Karpas-422 (cell line): Measurements from ENCODE around the gene RAD17. TPM values are rescaled to one million over a fixed set of nuclear protein-coding genes. Genes with fewer than 3 reads are reported as not detected.
A peak's percentile ranks its signal among the peaks of the same experiment; 100 is the strongest.

Source experiments
- DNase-seq: peaks from one replicate; pipeline ENCODE4 v3.0.0-alpha.2; 2015
- H2AFZ ChIP-seq: fragments of 200-600 bp; sonication (generic); 2 replicates; pipeline ENCODE4 v1.6.1; 2014; ENCODE audit warnings: antibody characterized with exemption, low read length, mixed read lengths
- H3K27ac ChIP-seq: fragments of 200-600 bp; sonication (generic); 2 replicates; pipeline ENCODE4 v1.5.1; 2014; ENCODE audit warnings: mild to moderate bottlenecking, low read length, moderate library complexity
- H3K27me3 ChIP-seq: fragments of 200-600 bp; sonication (generic); 2 replicates; pipeline ENCODE4 v1.6.1; 2014; ENCODE audit warnings: low read length, mixed read lengths
- H3K36me3 ChIP-seq: fragments of 200-600 bp; sonication (generic); 2 replicates; pipeline ENCODE4 v1.6.1; 2014; ENCODE audit warnings: low read length, mixed read lengths; ENCODE audit not compliant: insufficient read depth
- H3K4me1 ChIP-seq: fragments of 200-600 bp; sonication (generic); 2 replicates; pipeline ENCODE4 v1.6.1; 2014; ENCODE audit warnings: mild to moderate bottlenecking, low read length, mixed read lengths
- H3K4me2 ChIP-seq: fragments of 200-600 bp; sonication (generic); 2 replicates; pipeline ENCODE4 v1.6.1; 2014; ENCODE audit warnings: low read length, low read depth, mild to moderate bottlenecking; ENCODE audit not compliant: poor library complexity, severe bottlenecking
- H3K4me3 ChIP-seq: fragments of 200-600 bp; sonication (generic); 2 replicates; pipeline ENCODE4 v1.5.1; 2014; ENCODE audit warnings: mild to moderate bottlenecking, antibody characterized with exemption, low read length, mixed read lengths
- H3K79me2 ChIP-seq: fragments of 200-600 bp; sonication (generic); 2 replicates; pipeline ENCODE4 v1.6.1; 2014; ENCODE audit warnings: mild to moderate bottlenecking, low read length, mixed read lengths
- H3K9ac ChIP-seq: fragments of 200-600 bp; sonication (generic); 2 replicates; pipeline ENCODE4 v1.6.0; 2014; ENCODE audit warnings: low read length
- H3K9me2 ChIP-seq: fragments of 200-600 bp; sonication (generic), shearing (Covaris generic); replicated peaks from 2 replicates; pipeline ENCODE4 v1.6.0; 2014; ENCODE audit warnings: mild to moderate bottlenecking, low read length, moderate library complexity; ENCODE audit not compliant: insufficient read depth
- H3K9me3 ChIP-seq: fragments of 300-700, 200-600 bp; sonication (generic); 2 replicates; pipeline ENCODE4 v1.6.1; 2014; ENCODE audit warnings: low read length, mixed read lengths
- H4K20me1 ChIP-seq: fragments of 200-600 bp; sonication (generic); 2 replicates; pipeline ENCODE4 v1.6.1; 2014; ENCODE audit warnings: mild to moderate bottlenecking, antibody characterized with exemption, low read length, low read depth; ENCODE audit not compliant: insufficient read depth
- total RNA-seq: library from RNA; depleted of rRNA; stranded (reverse); fragments of >200 nt; shearing (Covaris generic); gene quantifications from 2 replicates; pipeline ENCODE4 v1.2.3, GENCODE V29; 2014; ENCODE audit warnings: low replicate concordance

The RAD17 gene
- total RNA-seq, 1 experiment from 2014 or later = 61.7 TPM

DNA sequence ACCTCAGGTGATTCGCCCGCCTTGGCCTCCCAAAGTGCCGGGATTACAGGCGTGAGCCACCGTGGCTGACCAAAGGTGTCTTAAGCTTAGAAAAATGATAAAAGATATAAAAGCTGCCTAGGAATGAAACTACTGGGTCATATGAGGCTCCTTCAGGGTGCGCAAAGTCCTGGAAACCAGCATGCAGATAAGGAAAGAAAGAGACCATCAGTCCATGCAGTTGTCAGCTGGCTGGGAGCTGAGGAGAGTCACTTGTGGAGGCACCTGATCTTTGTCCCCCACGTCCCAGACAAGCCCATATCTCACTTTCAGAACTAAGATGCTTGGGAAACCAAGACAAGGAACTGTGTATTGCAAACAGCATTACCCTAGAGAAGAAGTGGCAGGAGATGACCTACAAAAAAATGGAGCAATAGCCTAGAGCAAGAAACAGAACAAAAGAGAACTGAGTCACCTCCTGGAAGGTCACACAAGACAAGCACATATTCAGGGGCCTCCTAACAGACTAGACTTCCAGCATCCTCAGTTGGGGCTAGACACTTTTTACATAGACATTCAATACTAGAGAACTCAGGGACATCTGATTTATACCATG is 34.2 kb upstream of the RAD17 start:
- Histone ChIP-seq H3K9me3 (no peaks in the 10 kb centered on the region), H3K4me2 (no peak overlapping the region), H3K27me3 (no peaks in the 10 kb centered on the region), H4K20me1 (no peaks in the 10 kb centered on the region), H3K27ac (no peak overlapping the region), H3K9me2 (no peaks in the 10 kb centered on the region), H3K36me3 (no peaks in the 10 kb centered on the region), H3K79me2 (peaks cover 13% of the 10 kb centered on the region), H2AFZ (no peak overlapping the region), H3K4me1 (peaks cover 18% of the 10 kb centered on the region), H3K4me3 (no peak overlapping the region), H3K9ac (no peak overlapping the region)
- no peak for DNase-seq

DNA sequence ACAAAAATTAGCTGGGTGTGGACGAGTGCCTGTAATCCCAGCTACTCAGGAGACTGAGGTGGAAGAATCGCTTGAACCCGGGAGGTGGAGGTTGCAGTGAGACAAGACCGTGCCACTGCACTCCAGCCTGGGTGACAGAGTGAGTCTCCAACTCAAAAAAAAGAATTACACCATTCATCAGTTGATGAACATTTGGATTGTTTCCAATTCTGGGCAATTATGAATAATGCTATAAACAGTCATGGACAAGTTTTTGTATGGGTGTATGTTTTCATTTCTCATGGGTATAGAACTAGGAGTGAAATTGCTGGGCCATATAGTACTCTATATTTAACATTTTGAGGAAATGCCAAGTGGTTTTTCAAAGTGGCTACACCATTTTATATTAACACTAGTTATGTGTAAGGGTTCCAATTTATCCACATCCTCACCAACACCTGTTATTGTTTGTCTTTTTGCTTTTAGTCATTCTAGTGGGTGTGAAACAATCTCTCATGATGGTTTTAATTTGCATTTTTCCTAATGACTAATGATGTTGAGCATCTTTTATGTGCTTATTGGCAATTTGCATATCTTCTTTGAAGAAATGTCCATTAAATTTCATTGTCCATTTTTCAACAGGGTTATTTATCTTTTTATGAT is 28.0 kb upstream of the RAD17 start:
- Histone ChIP-seq H3K4me3 (no peak overlapping the region), H3K79me2 (no peaks in the 10 kb centered on the region), H3K9me2 (no peaks in the 10 kb centered on the region), H3K27ac (no peak overlapping the region), H3K4me2 (no peak overlapping the region), H3K4me1 (no peaks in the 10 kb centered on the region), H2AFZ (no peak overlapping the region), H3K9ac (no peak overlapping the region), H4K20me1 (no peaks in the 10 kb centered on the region), H3K36me3 (no peaks in the 10 kb centered on the region), H3K27me3 (no peaks in the 10 kb centered on the region), H3K9me3 (no peaks in the 10 kb centered on the region)
- no peak for DNase-seq

DNA sequence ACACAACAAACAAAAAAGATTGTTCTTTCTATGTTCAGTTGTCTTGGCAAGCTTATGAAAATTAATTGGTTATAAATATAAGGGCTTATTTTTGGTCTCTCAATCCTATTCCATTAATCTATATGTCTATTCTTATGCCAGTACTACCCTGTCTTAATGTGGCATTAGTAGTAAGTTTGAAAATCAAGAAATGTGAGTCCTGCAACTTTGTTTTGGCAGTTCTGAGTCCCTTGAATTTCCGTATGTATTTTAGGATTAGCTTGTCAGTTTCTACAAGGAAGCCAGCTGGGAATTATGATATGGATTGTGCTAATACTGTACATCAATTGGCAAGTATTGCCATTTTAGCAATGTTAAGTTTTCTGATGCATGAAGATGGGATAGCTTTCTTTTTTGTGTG is 26.5 kb upstream of the RAD17 start:
- no peaks in the 10 kb centered on the region for H3K79me2 ChIP-seq
- DNase-seq = no peak
- H3K36me3 ChIP-seq = no peaks in the 10 kb centered on the region
- H3K9me2 ChIP-seq = no peaks in the 10 kb centered on the region
- H3K4me2 ChIP-seq = no peak overlapping the region
- no peak overlapping the region for H3K9ac ChIP-seq
- H3K27ac ChIP-seq = no peak overlapping the region
- no peak overlapping the region for H3K4me3 ChIP-seq
- H2AFZ ChIP-seq = no peak overlapping the region
- no peaks in the 10 kb centered on the region for H3K4me1 ChIP-seq
- H3K27me3 ChIP-seq = no peaks in the 10 kb centered on the region
- H3K9me3 ChIP-seq = no peaks in the 10 kb centered on the region
- no peaks in the 10 kb centered on the region for H4K20me1 ChIP-seq

DNA sequence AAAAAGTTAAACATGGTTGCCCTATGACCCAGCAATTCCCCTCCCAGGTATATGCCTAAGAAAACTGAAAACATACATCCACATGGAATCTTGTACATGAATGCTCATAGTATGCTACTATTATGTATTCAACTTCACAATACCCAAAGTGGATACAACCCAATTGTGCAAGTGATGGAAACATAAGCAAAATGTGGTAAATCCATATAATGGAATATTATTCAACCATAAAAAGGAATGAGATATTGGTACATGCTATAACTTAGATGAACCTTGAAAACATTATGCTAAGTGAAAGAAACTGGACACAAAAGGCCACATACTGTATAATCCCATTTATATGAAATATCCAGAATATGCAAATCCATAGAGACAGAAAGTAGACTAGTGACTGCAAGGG is 19.0 kb upstream of the RAD17 start:
- no peaks in the 10 kb centered on the region for H3K9me3 ChIP-seq
- peaks cover 7% of the 10 kb centered on the region; the same call in 1 of the 2 replicates for H3K79me2 ChIP-seq
- no peak overlapping the region for H2AFZ ChIP-seq
- no peak overlapping the region for H3K9ac ChIP-seq
- no peak overlapping the region for H3K27ac ChIP-seq
- H3K4me3 ChIP-seq = no peak overlapping the region
- no peaks in the 10 kb centered on the region for H3K4me1 ChIP-seq
- H3K36me3 ChIP-seq = peaks cover 45% of the 10 kb centered on the region
- H3K9me2 ChIP-seq = no peaks in the 10 kb centered on the region
- H4K20me1 ChIP-seq = no peaks in the 10 kb centered on the region
- no peak for DNase-seq
- no peak overlapping the region for H3K4me2 ChIP-seq
- no peaks in the 10 kb centered on the region for H3K27me3 ChIP-seq

DNA sequence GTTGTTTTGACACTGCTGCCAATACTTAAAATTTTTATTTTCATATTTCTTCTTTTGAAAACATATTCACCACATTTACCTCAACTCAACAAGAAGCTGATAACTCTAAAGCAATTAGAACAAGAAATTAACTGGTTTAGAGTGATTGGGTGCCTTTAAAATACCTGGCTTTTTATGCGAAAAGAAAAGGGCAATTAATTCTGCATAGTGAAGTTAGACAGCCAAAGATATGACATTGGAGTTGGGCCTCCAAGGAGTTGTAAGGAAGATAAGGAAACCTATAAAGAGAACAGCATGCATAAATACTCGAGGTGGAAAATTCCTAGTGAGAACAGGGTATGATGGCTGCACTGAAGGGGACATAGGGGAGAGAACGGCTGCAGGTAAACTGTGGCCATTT is 9.9 kb upstream of the RAD17 start:
- Histone ChIP-seq H3K4me3 (no peak overlapping the region), H3K9ac (no peak overlapping the region), H3K9me3 (no peaks in the 10 kb centered on the region), H4K20me1 (no peaks in the 10 kb centered on the region; the same call in 1 of the 2 replicates), H3K36me3 (peaks cover 38% of the 10 kb centered on the region), H3K79me2 (peaks cover 70% of the 10 kb centered on the region), H2AFZ (no peak overlapping the region), H3K27me3 (no peaks in the 10 kb centered on the region), H3K4me2 (no peak overlapping the region), H3K4me1 (no peaks in the 10 kb centered on the region), H3K9me2 (no peaks in the 10 kb centered on the region), H3K27ac (no peak overlapping the region)
- no peak for DNase-seq

DNA sequence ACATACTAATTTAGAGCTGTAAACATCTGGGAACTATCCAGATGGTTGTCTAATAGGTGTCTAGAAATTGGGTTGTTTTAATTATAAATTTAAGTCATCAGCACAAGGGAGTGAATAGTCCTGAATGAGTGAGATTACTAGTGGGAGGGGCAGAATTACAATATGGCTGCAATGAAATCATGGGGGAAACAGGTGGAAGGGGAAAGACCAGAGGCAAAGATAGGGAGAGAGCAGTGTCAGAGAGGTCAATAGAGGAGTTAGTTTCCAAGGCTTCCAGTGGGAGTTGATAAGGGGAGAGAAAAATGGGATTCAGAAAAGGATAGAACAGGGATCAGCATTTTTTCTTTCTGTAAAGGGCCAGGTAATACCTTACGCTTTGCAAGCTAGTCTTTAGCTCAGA is 9.2 kb upstream of the RAD17 start:
- Histone ChIP-seq H3K9me3 (no peaks in the 10 kb centered on the region), H3K9me2 (no peaks in the 10 kb centered on the region), H3K27ac (no peak overlapping the region), H3K79me2 (peaks cover 76% of the 10 kb centered on the region), H3K4me1 (no peaks in the 10 kb centered on the region), H3K4me2 (no peak overlapping the region), H3K4me3 (no peak overlapping the region), H3K27me3 (no peaks in the 10 kb centered on the region), H2AFZ (no peak overlapping the region), H3K9ac (no peak overlapping the region), H3K36me3 (peaks cover 38% of the 10 kb centered on the region), H4K20me1 (no peaks in the 10 kb centered on the region; the same call in 1 of the 2 replicates)
- no peak for DNase-seq

DNA sequence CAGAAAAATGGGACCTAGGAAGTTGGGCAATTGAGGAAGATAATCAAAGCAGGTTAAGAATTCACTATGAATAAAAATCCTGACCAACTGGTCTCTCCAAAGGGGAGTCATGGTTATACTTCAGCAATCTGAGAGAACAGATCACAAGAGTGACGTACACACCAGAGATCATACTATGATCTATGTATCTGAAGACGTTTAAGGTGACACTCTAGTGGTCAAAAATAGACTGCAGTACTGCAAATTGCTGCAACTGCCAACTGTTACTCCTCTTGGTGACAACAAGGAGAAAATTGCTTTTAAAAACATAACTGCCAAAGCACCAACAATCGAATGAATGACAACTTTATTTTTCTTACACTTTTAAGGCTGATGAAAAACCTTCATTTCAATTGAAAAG is 5.2 kb upstream of the RAD17 start:
- peaks cover 91% of the 10 kb centered on the region for H3K79me2 ChIP-seq
- H2AFZ ChIP-seq = no peak overlapping the region
- no peak overlapping the region for H3K4me3 ChIP-seq
- no peak overlapping the region for H3K27ac ChIP-seq
- H3K4me1 ChIP-seq = peaks cover 20% of the 10 kb centered on the region
- peak; percentile 62 for DNase-seq
- no peaks in the 10 kb centered on the region for H3K9me3 ChIP-seq
- no peaks in the 10 kb centered on the region for H3K9me2 ChIP-seq
- no peak overlapping the region for H3K4me2 ChIP-seq
- no peak overlapping the region for H3K9ac ChIP-seq
- H3K36me3 ChIP-seq = peaks cover 43% of the 10 kb centered on the region
- no peaks in the 10 kb centered on the region for H3K27me3 ChIP-seq
- peaks cover 18% of the 10 kb centered on the region; the same call in 1 of the 2 replicates for H4K20me1 ChIP-seq

DNA sequence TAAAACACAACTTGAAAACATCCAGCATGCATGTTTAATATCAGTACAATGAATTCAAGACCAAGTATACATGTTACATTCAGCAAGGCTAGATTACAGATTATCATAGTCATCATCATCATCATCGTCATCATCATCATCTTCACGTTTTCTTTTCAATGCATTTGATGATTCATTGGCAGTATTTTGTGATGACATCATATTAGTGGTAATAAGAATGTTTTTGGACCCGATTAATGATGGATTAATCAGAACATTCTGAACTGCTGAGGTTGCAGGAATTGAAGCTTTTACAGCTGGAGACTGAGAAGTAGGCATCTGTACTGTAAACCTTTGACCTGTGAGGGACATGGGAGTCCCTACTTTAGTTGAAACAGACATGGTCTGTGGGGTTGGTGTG is 4.8 kb upstream of the RAD17 start:
- H3K79me2 ChIP-seq = peaks cover 91% of the 10 kb centered on the region
- no peaks in the 10 kb centered on the region for H3K27me3 ChIP-seq
- H3K36me3 ChIP-seq = peaks cover 39% of the 10 kb centered on the region
- DNase-seq = no peak
- no peak overlapping the region for H3K4me2 ChIP-seq
- H3K9me3 ChIP-seq = no peaks in the 10 kb centered on the region
- peaks cover 20% of the 10 kb centered on the region for H3K4me1 ChIP-seq
- peaks cover 18% of the 10 kb centered on the region; the same call in 1 of the 2 replicates for H4K20me1 ChIP-seq
- H3K4me3 ChIP-seq = no peak overlapping the region
- H3K27ac ChIP-seq = no peak overlapping the region
- no peak overlapping the region for H3K9ac ChIP-seq
- H2AFZ ChIP-seq = no peak overlapping the region
- no peaks in the 10 kb centered on the region for H3K9me2 ChIP-seq
